Skeletal muscle satellite cell (primary cell): Measurements from ENCODE around the gene SCAP.

Experiments used
- H3K27me3 ChIP-seq: 2 replicates; pipeline ENCODE4 v1.7.0; 2013; ENCODE audit warnings: low read length; ENCODE audit not compliant: control insufficient read depth, insufficient read depth
- H3K36me3 ChIP-seq: 2 replicates; pipeline ENCODE4 v1.7.0; 2013; ENCODE audit warnings: mild to moderate bottlenecking, control low read depth, low read length; ENCODE audit not compliant: insufficient read depth
- H3K4me1 ChIP-seq: 2 replicates; pipeline ENCODE4 v1.7.0; 2013; ENCODE audit warnings: low read length; ENCODE audit not compliant: control insufficient read depth, insufficient read depth
- H3K4me2 ChIP-seq: 2 replicates; pipeline ENCODE4 v1.7.0; 2013; ENCODE audit warnings: mild to moderate bottlenecking, low read length
- H3K4me3 ChIP-seq: 2 replicates; pipeline ENCODE4 v1.7.0; 2013; ENCODE audit warnings: low read length
- H3K9ac ChIP-seq: 2 replicates; pipeline ENCODE4 v1.7.0; 2013; ENCODE audit warnings: mild to moderate bottlenecking, low read depth, low read length, moderate library complexity
- H3K9me3 ChIP-seq: replicated peaks from 2 replicates; pipeline ENCODE4 v1.7.0; 2013; ENCODE audit warnings: mild to moderate bottlenecking, control low read depth, low read length

The SCAP gene

GRCh38 chr3:47429476-47430270, 46.1 kb downstream of the SCAP start:
- no peaks in the 10 kb centered on the region for H3K27me3 ChIP-seq
- H3K4me2 ChIP-seq: no peak overlapping the region
- H3K4me3 ChIP-seq: no peak overlapping the region
- H3K4me1 ChIP-seq: no peaks in the 10 kb centered on the region
- no peak overlapping the region for H3K9ac ChIP-seq
- H3K9me3 ChIP-seq: no peaks in the 10 kb centered on the region
- peaks cover 38% of the 10 kb centered on the region for H3K36me3 ChIP-seq

- Histone ChIP-seq H3K9me3 (no peaks in the 10 kb centered on the region), H3K4me2 (no peak overlapping the region), H3K4me1 (no peaks in the 10 kb centered on the region), H3K36me3 (peaks cover 31% of the 10 kb centered on the region), H3K9ac (no peak overlapping the region), H3K4me3 (no peak overlapping the region), H3K27me3 (no peaks in the 10 kb centered on the region)
Observed at GRCh38 chr3:47428662-47429061, 47.1 kb downstream of the SCAP start.

GRCh38 chr3:47427866-47428265, 47.9 kb downstream of the SCAP start:
- no peaks in the 10 kb centered on the region for H3K9me3 ChIP-seq
- no peak overlapping the region for H3K4me3 ChIP-seq
- no peaks in the 10 kb centered on the region for H3K27me3 ChIP-seq
- peaks cover 27% of the 10 kb centered on the region for H3K36me3 ChIP-seq
- no peak overlapping the region for H3K4me2 ChIP-seq
- no peaks in the 10 kb centered on the region for H3K4me1 ChIP-seq
- no peak overlapping the region for H3K9ac ChIP-seq

GRCh38 chr3:47425959-47426358, 49.8 kb downstream of the SCAP start:
- H3K9ac ChIP-seq: no peak overlapping the region
- H3K27me3 ChIP-seq: no peaks in the 10 kb centered on the region
- H3K4me3 ChIP-seq: no peak overlapping the region
- H3K36me3 ChIP-seq: peaks cover 34% of the 10 kb centered on the region
- no peak overlapping the region for H3K4me2 ChIP-seq
- peaks cover 7% of the 10 kb centered on the region for H3K4me1 ChIP-seq
- no peaks in the 10 kb centered on the region for H3K9me3 ChIP-seq

GRCh38 chr3:47425383-47425778, 50.4 kb downstream of the SCAP start:
- Histone ChIP-seq H3K4me1 (peaks cover 7% of the 10 kb centered on the region), H3K9me3 (no peaks in the 10 kb centered on the region), H3K4me3 (no peak overlapping the region), H3K27me3 (no peaks in the 10 kb centered on the region), H3K36me3 (peaks cover 31% of the 10 kb centered on the region), H3K9ac (no peak overlapping the region), H3K4me2 (no peak overlapping the region)

GRCh38 chr3:47424434-47425382, 51.0 kb downstream of the SCAP start:
- Histone ChIP-seq H3K36me3 (peaks cover 31% of the 10 kb centered on the region), H3K4me3 (no peak overlapping the region), H3K4me2 (no peak overlapping the region), H3K4me1 (peaks cover 7% of the 10 kb centered on the region), H3K9me3 (no peaks in the 10 kb centered on the region), H3K27me3 (no peaks in the 10 kb centered on the region), H3K9ac (no peak overlapping the region)

GRCh38 chr3:47423548-47424145, 52.1 kb downstream of the SCAP start:
- Histone ChIP-seq H3K4me3 (no peak overlapping the region), H3K36me3 (peaks cover 40% of the 10 kb centered on the region), H3K4me2 (no peak overlapping the region), H3K9ac (no peak overlapping the region), H3K9me3 (no peaks in the 10 kb centered on the region), H3K4me1 (peaks cover 7% of the 10 kb centered on the region), H3K27me3 (no peaks in the 10 kb centered on the region)

GRCh38 chr3:47422743-47423142, 53.0 kb downstream of the SCAP start:
- H3K36me3 ChIP-seq: peaks cover 40% of the 10 kb centered on the region
- no peak overlapping the region for H3K4me3 ChIP-seq
- peaks cover 7% of the 10 kb centered on the region for H3K4me1 ChIP-seq
- no peak overlapping the region for H3K4me2 ChIP-seq
- no peaks in the 10 kb centered on the region for H3K9me3 ChIP-seq
- no peaks in the 10 kb centered on the region for H3K27me3 ChIP-seq
- no peak overlapping the region for H3K9ac ChIP-seq

- H3K36me3 ChIP-seq: peaks cover 40% of the 10 kb centered on the region
- peak overlapping the region; percentile 68 for H3K9ac ChIP-seq
- H3K4me2 ChIP-seq: no peak overlapping the region
- no peak overlapping the region for H3K4me3 ChIP-seq
- no peaks in the 10 kb centered on the region for H3K9me3 ChIP-seq
- peaks cover 7% of the 10 kb centered on the region for H3K4me1 ChIP-seq
- no peaks in the 10 kb centered on the region for H3K27me3 ChIP-seq
Observed at GRCh38 chr3:47421741-47422649, 53.7 kb downstream of the SCAP start.

GRCh38 chr3:47420511-47421484, 54.9 kb downstream of the SCAP start:
- Histone ChIP-seq H3K9ac (peak overlapping the region; percentile 68), H3K9me3 (no peaks in the 10 kb centered on the region), H3K4me1 (peaks cover 7% of the 10 kb centered on the region), H3K27me3 (no peaks in the 10 kb centered on the region), H3K4me2 (peak overlapping the region; percentile 26), H3K4me3 (no peak overlapping the region), H3K36me3 (peaks cover 44% of the 10 kb centered on the region)
